Ishikawa (cell line): ENCODE results near the gene TOP1.

ENCODE experiments used
- CEBPB ChIP-seq: IDR thresholded peaks from 2 replicates; pipeline ENCODE4 v1.6.1; 2012
- CREB1 ChIP-seq: IDR thresholded peaks from 2 replicates; pipeline ENCODE4 v1.6.1; 2012; ENCODE audit warnings: low read depth
- EGR1 ChIP-seq: IDR thresholded peaks from 2 replicates; pipeline ENCODE4 v1.6.1; 2012
- EP300 ChIP-seq: IDR thresholded peaks from 2 replicates; pipeline ENCODE4 v1.6.1; 2012; ENCODE audit warnings: borderline replicate concordance
- FOXM1 ChIP-seq: IDR thresholded peaks from 2 replicates; pipeline ENCODE4 v1.6.1; 2012; ENCODE audit warnings: low read depth, borderline replicate concordance
- NFIC ChIP-seq: IDR thresholded peaks from 2 replicates; pipeline ENCODE4 v1.6.1; 2012
- RAD21 ChIP-seq: IDR thresholded peaks from 2 replicates; pipeline ENCODE4 v1.6.1; 2012; ENCODE audit warnings: low read depth
- TAF1 ChIP-seq: IDR thresholded peaks from 2 replicates; pipeline ENCODE4 v1.6.1; 2012; ENCODE audit warnings: low read depth, mild to moderate bottlenecking
- TCF12 ChIP-seq: IDR thresholded peaks from 2 replicates; pipeline ENCODE4 v1.6.1; 2012; ENCODE audit warnings: low read depth
- TEAD4 ChIP-seq: IDR thresholded peaks from 2 replicates; pipeline ENCODE4 v1.6.1; 2012
- YY1 ChIP-seq: IDR thresholded peaks from 2 replicates; pipeline ENCODE4 v1.6.1; 2012; ENCODE audit warnings: low read depth
- ZBTB7A ChIP-seq: IDR thresholded peaks from 2 replicates; pipeline ENCODE4 v1.6.1; 2012; ENCODE audit warnings: low read depth
- TF ChIP-seq, protein P1 (sequence below): IDR thresholded peaks from 2 replicates; pipeline ENCODE4 v1.6.1; 2012
- TF ChIP-seq, protein P2 (sequence below): IDR thresholded peaks from 2 replicates; pipeline ENCODE4 v1.6.1; 2012; ENCODE audit warnings: low read depth, mild to moderate bottlenecking
- TF ChIP-seq, protein P3 (sequence below): IDR thresholded peaks from 2 replicates; pipeline ENCODE4 v1.6.1; 2012

TOP1 gene

DNA sequence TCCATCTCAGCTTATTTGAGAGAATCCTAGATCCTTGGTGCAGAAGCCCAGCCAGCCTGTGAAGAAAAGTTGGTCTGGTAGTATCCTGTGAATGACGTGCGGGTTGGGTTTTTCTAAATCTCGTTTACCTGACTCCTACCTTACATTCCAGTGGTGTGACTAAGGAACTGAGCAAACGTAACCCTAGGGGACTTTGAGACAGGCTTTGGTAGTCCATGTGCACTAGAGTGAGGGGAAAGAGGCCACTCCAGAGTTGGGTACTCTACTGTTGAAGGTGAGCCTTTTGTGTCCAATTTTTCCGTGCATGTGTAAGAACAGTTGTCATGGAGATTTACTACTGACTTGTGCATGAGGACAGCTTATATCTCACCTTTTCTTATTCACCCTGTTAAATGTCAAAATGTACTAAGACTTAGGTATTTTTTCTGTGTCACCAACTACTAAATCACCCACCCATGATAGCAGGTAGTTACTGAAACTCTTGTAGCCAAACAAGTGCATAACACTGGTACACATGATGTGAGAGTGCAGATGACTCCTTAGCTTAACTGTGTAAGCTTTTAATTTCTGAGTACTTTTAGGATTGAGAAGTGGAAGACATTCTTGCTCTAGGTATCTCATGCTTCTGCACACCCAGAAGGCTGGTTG lies 82.4 kb downstream of the TOP1 start:
- TF ChIP-seq, protein P1, sequence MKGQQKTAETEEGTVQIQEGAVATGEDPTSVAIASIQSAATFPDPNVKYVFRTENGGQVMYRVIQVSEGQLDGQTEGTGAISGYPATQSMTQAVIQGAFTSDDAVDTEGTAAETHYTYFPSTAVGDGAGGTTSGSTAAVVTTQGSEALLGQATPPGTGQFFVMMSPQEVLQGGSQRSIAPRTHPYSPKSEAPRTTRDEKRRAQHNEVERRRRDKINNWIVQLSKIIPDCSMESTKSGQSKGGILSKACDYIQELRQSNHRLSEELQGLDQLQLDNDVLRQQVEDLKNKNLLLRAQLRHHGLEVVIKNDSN: no peak
- TF ChIP-seq, protein P2, sequence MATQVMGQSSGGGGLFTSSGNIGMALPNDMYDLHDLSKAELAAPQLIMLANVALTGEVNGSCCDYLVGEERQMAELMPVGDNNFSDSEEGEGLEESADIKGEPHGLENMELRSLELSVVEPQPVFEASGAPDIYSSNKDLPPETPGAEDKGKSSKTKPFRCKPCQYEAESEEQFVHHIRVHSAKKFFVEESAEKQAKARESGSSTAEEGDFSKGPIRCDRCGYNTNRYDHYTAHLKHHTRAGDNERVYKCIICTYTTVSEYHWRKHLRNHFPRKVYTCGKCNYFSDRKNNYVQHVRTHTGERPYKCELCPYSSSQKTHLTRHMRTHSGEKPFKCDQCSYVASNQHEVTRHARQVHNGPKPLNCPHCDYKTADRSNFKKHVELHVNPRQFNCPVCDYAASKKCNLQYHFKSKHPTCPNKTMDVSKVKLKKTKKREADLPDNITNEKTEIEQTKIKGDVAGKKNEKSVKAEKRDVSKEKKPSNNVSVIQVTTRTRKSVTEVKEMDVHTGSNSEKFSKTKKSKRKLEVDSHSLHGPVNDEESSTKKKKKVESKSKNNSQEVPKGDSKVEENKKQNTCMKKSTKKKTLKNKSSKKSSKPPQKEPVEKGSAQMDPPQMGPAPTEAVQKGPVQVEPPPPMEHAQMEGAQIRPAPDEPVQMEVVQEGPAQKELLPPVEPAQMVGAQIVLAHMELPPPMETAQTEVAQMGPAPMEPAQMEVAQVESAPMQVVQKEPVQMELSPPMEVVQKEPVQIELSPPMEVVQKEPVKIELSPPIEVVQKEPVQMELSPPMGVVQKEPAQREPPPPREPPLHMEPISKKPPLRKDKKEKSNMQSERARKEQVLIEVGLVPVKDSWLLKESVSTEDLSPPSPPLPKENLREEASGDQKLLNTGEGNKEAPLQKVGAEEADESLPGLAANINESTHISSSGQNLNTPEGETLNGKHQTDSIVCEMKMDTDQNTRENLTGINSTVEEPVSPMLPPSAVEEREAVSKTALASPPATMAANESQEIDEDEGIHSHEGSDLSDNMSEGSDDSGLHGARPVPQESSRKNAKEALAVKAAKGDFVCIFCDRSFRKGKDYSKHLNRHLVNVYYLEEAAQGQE: no peak
- TF ChIP-seq CEBPB: no peak
- TF ChIP-seq, protein P3, sequence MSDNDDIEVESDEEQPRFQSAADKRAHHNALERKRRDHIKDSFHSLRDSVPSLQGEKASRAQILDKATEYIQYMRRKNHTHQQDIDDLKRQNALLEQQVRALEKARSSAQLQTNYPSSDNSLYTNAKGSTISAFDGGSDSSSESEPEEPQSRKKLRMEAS: no peak
- TF ChIP-seq ZBTB7A: no peak

DNA sequence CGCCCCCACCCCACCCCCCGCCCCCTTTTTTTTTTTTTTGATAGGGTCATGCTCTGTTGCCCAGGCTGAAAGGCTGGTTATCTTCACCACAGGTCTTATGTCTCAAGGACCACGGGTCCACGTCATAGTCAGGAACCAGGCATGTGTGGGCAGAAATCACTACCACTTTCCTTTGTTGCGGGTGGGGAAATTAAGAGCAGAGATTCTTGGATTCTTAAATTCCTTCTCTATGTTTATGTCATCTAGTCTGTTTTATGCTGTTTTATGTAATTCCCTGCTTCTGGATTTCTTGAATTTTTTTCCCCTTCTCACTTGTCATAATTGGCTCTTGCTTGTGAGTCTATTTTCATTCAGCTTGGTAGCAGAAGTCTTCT lies 82.9 kb downstream of the TOP1 start:
- TF ChIP-seq, protein P2: no peak
- TF ChIP-seq, protein P1: no peak

DNA sequence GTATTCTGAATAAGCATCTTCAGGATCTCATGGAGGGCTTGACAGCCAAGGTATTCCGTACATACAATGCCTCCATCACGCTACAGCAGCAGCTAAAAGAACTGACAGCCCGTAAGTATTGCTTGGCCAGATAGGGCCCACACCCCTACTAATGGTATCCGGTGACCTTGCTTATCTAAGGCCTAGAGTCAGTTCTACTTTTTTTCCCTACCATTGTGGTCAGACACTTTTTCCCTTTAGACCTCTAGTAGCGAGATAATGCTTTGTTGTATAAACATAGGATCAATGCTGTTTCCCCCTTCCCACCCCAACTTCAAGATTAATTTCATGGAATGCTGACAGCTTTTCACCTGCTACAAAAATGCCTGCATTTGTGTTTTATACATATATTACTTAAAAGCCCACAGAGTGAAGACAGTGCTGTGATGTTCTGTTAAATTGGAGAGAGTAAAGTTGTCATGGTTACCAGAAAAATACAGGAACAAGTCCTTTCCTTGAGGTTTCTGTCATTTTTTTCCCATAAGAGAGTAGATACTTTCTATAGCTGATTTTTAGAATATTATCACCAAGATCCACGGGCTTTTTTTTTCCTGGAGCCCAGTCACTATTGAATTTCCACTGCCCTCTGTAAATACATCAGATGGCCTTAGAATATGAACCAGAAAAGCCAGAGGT lies 87.8 kb downstream of the TOP1 start:
- TF ChIP-seq NFIC (no peak), TCF12 (no peak), TAF1 (no peak), FOXM1 (no peak), YY1 (no peak), CREB1 (no peak), TEAD4 (no peak), ZBTB7A (no peak), RAD21 (no peak), CEBPB (no peak), EGR1 (no peak)
- TF ChIP-seq, protein P3: no peak
- TF ChIP-seq, protein P2: no peak

DNA sequence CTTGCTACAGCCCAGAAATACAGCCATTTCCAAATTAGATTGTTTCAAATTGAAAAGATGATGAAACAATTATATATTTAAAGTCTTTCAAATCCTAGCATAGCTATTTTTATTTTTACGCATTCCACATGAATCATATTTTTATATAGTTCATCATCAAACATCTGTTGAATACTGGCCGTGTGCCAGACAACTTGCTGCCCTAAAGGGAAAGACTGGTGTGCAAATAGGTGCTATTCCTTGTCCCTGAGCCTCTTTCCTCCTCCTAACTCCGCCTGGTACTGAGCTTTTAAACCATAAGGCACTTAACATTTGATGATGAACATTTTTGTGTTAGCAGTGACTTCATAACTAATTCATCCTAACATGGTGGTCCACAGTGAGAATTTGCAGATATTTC lies 90.0 kb downstream of the TOP1 start:
- no peak for TF ChIP-seq CREB1
- TF ChIP-seq, protein P2: no peak
- TF ChIP-seq CEBPB: no peak
- no peak for TF ChIP-seq TAF1
- TF ChIP-seq FOXM1: no peak
- TF ChIP-seq ZBTB7A: no peak
- no peak for TF ChIP-seq YY1
- TF ChIP-seq, protein P3: no peak
- TF ChIP-seq EP300: no peak
- TF ChIP-seq NFIC: no peak
